HCT116 (cell line): Measurements from ENCODE around the gene TARS3.

Source experiments
- EZH2 ChIP-seq: fragments of 200-600 bp; sonication (generic); IDR thresholded peaks from 2 replicates; pipeline ENCODE4 v1.6.1; 2017; ENCODE audit warnings: antibody characterized with exemption, mixed run types
- EZH2phosphoT487 ChIP-seq: fragments of 200-600 bp; IDR thresholded peaks from 2 replicates; pipeline ENCODE4 v1.6.1; 2018; ENCODE audit warnings: antibody characterized with exemption, borderline replicate concordance
- FOSL1 ChIP-seq: IDR thresholded peaks from 2 replicates; pipeline ENCODE4 v1.6.1; 2012; ENCODE audit warnings: low read depth
- POLR2A ChIP-seq: IDR thresholded peaks from 2 replicates; pipeline ENCODE4 v1.7.0; 2011; ENCODE audit warnings: borderline replicate concordance; ENCODE audit not compliant: insufficient read depth, insufficient read length; ENCODE audit errors: extremely low read depth
- POLR2AphosphoS5 ChIP-seq: IDR thresholded peaks from 2 replicates; pipeline ENCODE4 v1.6.1; 2011; ENCODE audit warnings: mild to moderate bottlenecking, low read depth, low read length, moderate library complexity
- TCF7L2 ChIP-seq: IDR thresholded peaks from 2 replicates; pipeline ENCODE4 v1.7.0; 2011; ENCODE audit warnings: borderline replicate concordance, inconsistent platforms; ENCODE audit not compliant: insufficient read depth, insufficient read length; ENCODE audit errors: extremely low read depth
- ZFX ChIP-seq: fragments of 450-650 bp; IDR thresholded peaks from 2 replicates; pipeline ENCODE4 v1.6.1; 2017
- TF ChIP-seq, protein P1 (sequence below): IDR thresholded peaks from 2 replicates; pipeline ENCODE4 v1.6.1; 2011; ENCODE audit warnings: mild to moderate bottlenecking, low read length, moderate library complexity; ENCODE audit not compliant: insufficient replicate concordance; ENCODE audit errors: extremely low read depth
- TF ChIP-seq, protein P2 (sequence below), 3 experiments: fragments of 200-600 bp in 1 of 3; sonication (generic) in 1 of 3; IDR thresholded peaks in 2 of 3; conservative IDR thresholded peaks in 1 of 3; 2 replicates each; pipeline ENCODE4 v1.5.1; 2012 to 2017; ENCODE audit warnings: low read depth in 2 of 3, low read length in 2 of 3, antibody characterized with exemption in 1 of 3, borderline replicate concordance in 1 of 3, control low read depth in 1 of 3, mild to moderate bottlenecking in 1 of 3, mixed read lengths in 1 of 3, mixed run types in 1 of 3, moderate library complexity in 1 of 3; ENCODE audit not compliant: insufficient read depth in 1 of 3

DNA sequence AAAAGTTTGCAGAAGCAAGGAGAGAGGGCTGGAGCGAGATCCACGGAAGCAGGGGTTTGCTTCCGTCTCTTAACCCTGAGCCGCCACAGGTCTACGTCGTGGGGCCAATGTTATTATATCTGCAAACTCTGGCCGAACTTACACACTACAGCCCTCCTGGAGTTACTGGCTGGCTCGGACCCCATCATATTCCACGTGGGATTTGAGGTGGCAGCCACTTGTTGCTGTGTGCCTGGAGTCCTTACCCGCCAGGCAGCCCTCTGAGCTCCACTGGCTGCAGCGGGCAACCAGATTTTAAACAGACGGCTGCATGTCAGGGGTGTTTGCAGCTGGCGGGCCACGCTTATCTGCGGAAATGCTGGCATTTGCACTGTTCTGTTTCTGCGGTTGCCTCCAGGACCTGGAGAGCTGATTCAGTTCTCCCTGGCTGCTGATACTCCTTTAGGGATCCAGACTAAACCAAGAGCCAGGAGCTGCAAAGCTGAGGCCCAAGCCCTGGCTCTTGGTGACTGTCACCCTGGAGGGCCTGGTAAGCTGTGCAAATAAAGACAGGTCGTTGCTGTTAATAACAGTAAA lies 106.8 kb downstream of the TARS3 start:
- TF ChIP-seq, protein P1, sequence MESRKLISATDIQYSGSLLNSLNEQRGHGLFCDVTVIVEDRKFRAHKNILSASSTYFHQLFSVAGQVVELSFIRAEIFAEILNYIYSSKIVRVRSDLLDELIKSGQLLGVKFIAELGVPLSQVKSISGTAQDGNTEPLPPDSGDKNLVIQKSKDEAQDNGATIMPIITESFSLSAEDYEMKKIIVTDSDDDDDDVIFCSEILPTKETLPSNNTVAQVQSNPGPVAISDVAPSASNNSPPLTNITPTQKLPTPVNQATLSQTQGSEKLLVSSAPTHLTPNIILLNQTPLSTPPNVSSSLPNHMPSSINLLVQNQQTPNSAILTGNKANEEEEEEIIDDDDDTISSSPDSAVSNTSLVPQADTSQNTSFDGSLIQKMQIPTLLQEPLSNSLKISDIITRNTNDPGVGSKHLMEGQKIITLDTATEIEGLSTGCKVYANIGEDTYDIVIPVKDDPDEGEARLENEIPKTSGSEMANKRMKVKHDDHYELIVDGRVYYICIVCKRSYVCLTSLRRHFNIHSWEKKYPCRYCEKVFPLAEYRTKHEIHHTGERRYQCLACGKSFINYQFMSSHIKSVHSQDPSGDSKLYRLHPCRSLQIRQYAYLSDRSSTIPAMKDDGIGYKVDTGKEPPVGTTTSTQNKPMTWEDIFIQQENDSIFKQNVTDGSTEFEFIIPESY, result no peak
- TF ChIP-seq, protein P2, sequence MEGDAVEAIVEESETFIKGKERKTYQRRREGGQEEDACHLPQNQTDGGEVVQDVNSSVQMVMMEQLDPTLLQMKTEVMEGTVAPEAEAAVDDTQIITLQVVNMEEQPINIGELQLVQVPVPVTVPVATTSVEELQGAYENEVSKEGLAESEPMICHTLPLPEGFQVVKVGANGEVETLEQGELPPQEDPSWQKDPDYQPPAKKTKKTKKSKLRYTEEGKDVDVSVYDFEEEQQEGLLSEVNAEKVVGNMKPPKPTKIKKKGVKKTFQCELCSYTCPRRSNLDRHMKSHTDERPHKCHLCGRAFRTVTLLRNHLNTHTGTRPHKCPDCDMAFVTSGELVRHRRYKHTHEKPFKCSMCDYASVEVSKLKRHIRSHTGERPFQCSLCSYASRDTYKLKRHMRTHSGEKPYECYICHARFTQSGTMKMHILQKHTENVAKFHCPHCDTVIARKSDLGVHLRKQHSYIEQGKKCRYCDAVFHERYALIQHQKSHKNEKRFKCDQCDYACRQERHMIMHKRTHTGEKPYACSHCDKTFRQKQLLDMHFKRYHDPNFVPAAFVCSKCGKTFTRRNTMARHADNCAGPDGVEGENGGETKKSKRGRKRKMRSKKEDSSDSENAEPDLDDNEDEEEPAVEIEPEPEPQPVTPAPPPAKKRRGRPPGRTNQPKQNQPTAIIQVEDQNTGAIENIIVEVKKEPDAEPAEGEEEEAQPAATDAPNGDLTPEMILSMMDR (IDR thresholded peaks at IDR 0.05 in 2 of 3, conservative IDR thresholded peaks at IDR 0.05 in 1 of 3; ENCODE audit: borderline replicate concordance in 1 of 3, insufficient read depth in 1 of 3, low read depth in 2 of 3, low read length in 2 of 3), result no peak
- TF ChIP-seq POLR2AphosphoS5 (no peak), EZH2phosphoT487 (no peak), TCF7L2 (no peak), POLR2A (no peak), EZH2 (no peak), ZFX (no peak), FOSL1 (no peak)
